ENCODE results near the gene ALB. TPM values are rescaled to one million over a fixed set of nuclear protein-coding genes. Genes with fewer than 3 reads are reported as not detected.

Gene ALB
- total and polyA plus RNA-seq, 2 donors (not counting 1 experiment from before 2014, with no cell fraction given): 0.03 TPM; not detected in 1

- Histone ChIP-seq H2AFZ (ENCODE audit: low read length) (no peak overlapping the region), H3K27ac (ENCODE audit: insufficient read depth, low read length) (no peak overlapping the region), H3K9ac (ENCODE audit: insufficient read depth, low read length) (no peak overlapping the region), H3K79me2 (ENCODE audit: control insufficient read depth, insufficient read depth, low read length) (no peaks in the 10 kb centered on the region), H4K20me1 (ENCODE audit: control insufficient read depth, extremely low read depth, insufficient read depth, low read length) (no peaks in the 10 kb centered on the region), H3K4me2 (ENCODE audit: extremely low read depth, insufficient read depth, low read length) (no peak overlapping the region), H3K4me1 (ENCODE audit: control insufficient read depth, extremely low read depth, insufficient read depth, low read length) (peaks cover 5% of the 10 kb centered on the region), H3K4me3 (replicated peaks in 1 of 4; ENCODE audit: control extremely low read depth in 1 of 4, insufficient read depth in 1 of 4, low read depth in 3 of 4, low read length in 4 of 4) (no peak overlapping the region), H3K36me3 (ENCODE audit: control insufficient read depth, insufficient read depth, low read length) (no peaks in the 10 kb centered on the region), H3K9me3 (ENCODE audit: control insufficient read depth, insufficient read depth, low read depth, low read length) (no peaks in the 10 kb centered on the region), H3K27me3 (ENCODE audit: control insufficient read depth, insufficient read depth, low read length) (no peaks in the 10 kb centered on the region)
- TF ChIP-seq EZH2 (IDR thresholded peaks at IDR 0.05; ENCODE audit: low read length, missing control alignments): no peak
- no peak for TF ChIP-seq CTCF (conservative IDR thresholded peaks at IDR 0.05 in 1 of 2, IDR thresholded peaks at IDR 0.05 in 1 of 2; ENCODE audit: low read depth in 1 of 2, low read length in 2 of 2)
- DNase-seq (ENCODE audit: low read depth in 2 of 2): peak in 1 of 2 donors; percentile 26
Observed at GRCh38 chr4:73453701-73454005, 49.6 kb downstream of the ALB start.

- Histone ChIP-seq H3K27ac (ENCODE audit: insufficient read depth, low read length) (no peak overlapping the region), H3K4me3 (replicated peaks in 1 of 4; ENCODE audit: control extremely low read depth in 1 of 4, insufficient read depth in 1 of 4, low read depth in 3 of 4, low read length in 4 of 4) (no peak overlapping the region), H3K9me3 (ENCODE audit: control insufficient read depth, insufficient read depth, low read depth, low read length) (no peaks in the 10 kb centered on the region), H3K4me1 (ENCODE audit: control insufficient read depth, extremely low read depth, insufficient read depth, low read length) (peaks cover 5% of the 10 kb centered on the region), H3K4me2 (ENCODE audit: extremely low read depth, insufficient read depth, low read length) (no peak overlapping the region), H3K27me3 (ENCODE audit: control insufficient read depth, insufficient read depth, low read length) (no peaks in the 10 kb centered on the region), H2AFZ (ENCODE audit: low read length) (no peak overlapping the region), H3K9ac (ENCODE audit: insufficient read depth, low read length) (no peak overlapping the region), H3K79me2 (ENCODE audit: control insufficient read depth, insufficient read depth, low read length) (no peaks in the 10 kb centered on the region), H3K36me3 (ENCODE audit: control insufficient read depth, insufficient read depth, low read length) (no peaks in the 10 kb centered on the region), H4K20me1 (ENCODE audit: control insufficient read depth, extremely low read depth, insufficient read depth, low read length) (no peaks in the 10 kb centered on the region)
- DNase-seq (ENCODE audit: low read depth in 2 of 2): no peak
- TF ChIP-seq EZH2 (IDR thresholded peaks at IDR 0.05; ENCODE audit: low read length, missing control alignments) (no peak), CTCF (conservative IDR thresholded peaks at IDR 0.05 in 1 of 2, IDR thresholded peaks at IDR 0.05 in 1 of 2; ENCODE audit: low read depth in 1 of 2, low read length in 2 of 2) (no peak)
Observed at GRCh38 chr4:73454920-73455319, 50.8 kb downstream of the ALB start.

- Histone ChIP-seq H3K27ac (ENCODE audit: insufficient read depth, low read length) (no peak overlapping the region), H3K36me3 (ENCODE audit: control insufficient read depth, insufficient read depth, low read length) (no peaks in the 10 kb centered on the region), H3K9me3 (ENCODE audit: control insufficient read depth, insufficient read depth, low read depth, low read length) (no peaks in the 10 kb centered on the region), H4K20me1 (ENCODE audit: control insufficient read depth, extremely low read depth, insufficient read depth, low read length) (no peaks in the 10 kb centered on the region), H3K79me2 (ENCODE audit: control insufficient read depth, insufficient read depth, low read length) (no peaks in the 10 kb centered on the region), H3K4me2 (ENCODE audit: extremely low read depth, insufficient read depth, low read length) (no peak overlapping the region), H3K27me3 (ENCODE audit: control insufficient read depth, insufficient read depth, low read length) (no peaks in the 10 kb centered on the region), H3K4me3 (replicated peaks in 1 of 4; ENCODE audit: control extremely low read depth in 1 of 4, insufficient read depth in 1 of 4, low read depth in 3 of 4, low read length in 4 of 4) (no peak overlapping the region), H2AFZ (ENCODE audit: low read length) (no peak overlapping the region), H3K9ac (ENCODE audit: insufficient read depth, low read length) (no peak overlapping the region), H3K4me1 (ENCODE audit: control insufficient read depth, extremely low read depth, insufficient read depth, low read length) (peaks cover 1% of the 10 kb centered on the region)
- TF ChIP-seq CTCF (conservative IDR thresholded peaks at IDR 0.05 in 1 of 2, IDR thresholded peaks at IDR 0.05 in 1 of 2; ENCODE audit: low read depth in 1 of 2, low read length in 2 of 2): no peak
- TF ChIP-seq EZH2 (IDR thresholded peaks at IDR 0.05; ENCODE audit: low read length, missing control alignments): no peak
- DNase-seq (ENCODE audit: low read depth in 2 of 2): no peak
Observed at GRCh38 chr4:73456177-73457022, 52.3 kb downstream of the ALB start.
